Endothelial cell of umbilical vein (primary cell): ENCODE results near the gene MGAT1.

Experiments used
- CTCF ChIP-seq, 2 donors: IDR thresholded peaks; 1 replicate in 1 of 2; 2 replicates in 1 of 2; pipeline ENCODE4 v1.5.1; 2011; ENCODE audit warnings: low read length in 2 of 2, mild to moderate bottlenecking in 2 of 2, moderate library complexity in 2 of 2, control low read depth in 1 of 2, inconsistent platforms in 1 of 2, low read depth in 1 of 2; ENCODE audit not compliant: insufficient read depth in 1 of 2; ENCODE audit errors: extremely low read depth in 1 of 2
- EZH2 ChIP-seq: IDR thresholded peaks from 2 replicates; pipeline ENCODE4 v1.6.1; 2012; ENCODE audit warnings: borderline replicate concordance, low read depth, mild to moderate bottlenecking, moderate library complexity, low read length, inconsistent platforms; ENCODE audit not compliant: severe bottlenecking
- FOS ChIP-seq: IDR thresholded peaks from 2 replicates; pipeline ENCODE4 v1.6.1; 2011; ENCODE audit warnings: mild to moderate bottlenecking, low read length, moderate library complexity, borderline replicate concordance; ENCODE audit not compliant: insufficient read depth
- JUN ChIP-seq: IDR thresholded peaks from 2 replicates; pipeline ENCODE4 v1.6.1; 2011; ENCODE audit warnings: borderline replicate concordance, low read depth; ENCODE audit not compliant: insufficient read length, insufficient read depth
- MAX ChIP-seq: IDR thresholded peaks from 2 replicates; pipeline ENCODE4 v1.6.1; 2011; ENCODE audit not compliant: insufficient read depth, insufficient read length
- MYC ChIP-seq: IDR thresholded peaks from one replicate; pipeline ENCODE4 v1.6.1; 2011; ENCODE audit warnings: mild to moderate bottlenecking, low read depth, low read length
- POLR2A ChIP-seq: IDR thresholded peaks from 2 replicates; pipeline ENCODE4 v1.6.1; 2012; ENCODE audit warnings: low read depth, mild to moderate bottlenecking, control low read depth, low read length
- POLR2AphosphoS5 ChIP-seq: IDR thresholded peaks from 2 replicates; pipeline ENCODE4 v1.6.1; 2012; ENCODE audit warnings: low read depth, mild to moderate bottlenecking, control low read depth, low read length, moderate library complexity; ENCODE audit not compliant: insufficient read depth

GRCh38 chr5:180849827-180850226 is 47.2 kb upstream of the MGAT1 start:
- TF ChIP-seq CTCF (IDR thresholded peaks at IDR 0.05; ENCODE audit: extremely low read depth in 1 of 2, insufficient read depth in 1 of 2, low read depth in 1 of 2, low read length in 2 of 2), result no peak
- TF ChIP-seq JUN, result no peak
- TF ChIP-seq POLR2A, result no peak
- TF ChIP-seq EZH2, result no peak
- TF ChIP-seq POLR2AphosphoS5, result no peak
- no peak for TF ChIP-seq MAX
- TF ChIP-seq MYC, result no peak
- TF ChIP-seq FOS, result no peak
